Right lobe of liver (tissue), 6 donors: ENCODE measurements around the gene RNLS. TPM values are rescaled to one million over a fixed set of nuclear protein-coding genes. Genes with fewer than 3 reads are reported as not detected.

ENCODE experiments used
- ATAC-seq, 4 donors: fragments of 200-7000 bp; cut with Tn5 transposase; one replicate each; pipeline ENCODE4 v1.9.1; 2020; ENCODE audit warnings: mild to moderate bottlenecking in 4 of 4, moderate library complexity in 4 of 4
- DNase-seq, 3 donors: peaks; one replicate each; pipeline ENCODE4 v3.0.0-alpha.2; 2020
- H3K27ac ChIP-seq, 3 donors: fragments of 200-600 bp; one replicate each; pipeline ENCODE4 v1.8.0; 2022
- H3K27me3 ChIP-seq, 2 donors: fragments of 200-600 bp; one replicate each; pipeline ENCODE4 v1.8.0; 2022
- H3K36me3 ChIP-seq, 4 donors: fragments of 200-600 bp; sonication (generic) in 1 of 4; one replicate each; pipeline versions ENCODE4 v1.5.1 to v1.8.0; 2017 to 2022; ENCODE audit warnings: control low read depth in 1 of 4
- H3K4me1 ChIP-seq, 4 donors: fragments of 200-600 bp; sonication (generic) in 1 of 4; one replicate each; pipeline versions ENCODE4 v1.5.1 to v1.8.0; 2017 to 2022; ENCODE audit warnings: control low read depth in 1 of 4
- H3K4me3 ChIP-seq, 3 donors: fragments of 200-600 bp; one replicate each; pipeline ENCODE4 v1.8.0; 2022
- H3K9me3 ChIP-seq, 4 donors: fragments of 200-600 bp; sonication (generic) in 1 of 4; one replicate each; pipeline versions ENCODE4 v1.5.1 to v1.8.0; 2017 to 2022; ENCODE audit warnings: control low read depth in 1 of 4
- CTCF ChIP-seq, 4 donors: fragments of 200-600 bp in 3 of 4; fragments of 450-650 bp in 1 of 4; IDR thresholded peaks; one replicate each; pipeline versions ENCODE4 v1.5.1 to v1.8.0; 2016 to 2022; ENCODE audit warnings: antibody characterized with exemption in 4 of 4, mild to moderate bottlenecking in 2 of 4
- POLR2A ChIP-seq: fragments of 450-650 bp; IDR thresholded peaks from one replicate; pipeline ENCODE4 v1.6.1; 2017; ENCODE audit warnings: antibody characterized with exemption, mild to moderate bottlenecking
- WGBS: methylation state at CpG from one replicate; pipeline ENCODE4 v1.1.6; 2018; ENCODE audit warnings: low coverage, low lambda C conversion rate; ENCODE audit not compliant: insufficient coverage; ENCODE audit errors: missing lambda C conversion rate; 5-methylcytosine and 5-hydroxymethylcytosine counted together
- intact Hi-C, 2 donors: fragments of 100-400 bp; cut with DNase I; formaldehyde crosslinking; loops; one replicate each; pipeline versions ENCODE4 v1.11.2 to v1.14.1; 2022
- total RNA-seq, 6 experiments: library from RNA; depleted of rRNA in 2 of 6; stranded (reverse); fragments of >200 nt in 2 of 6; fragmentation: NEBNext Ultra II Directional in 3 of 6; extraction: Animal tissue kit (Norgen Biotek cat#: 25700) in 3 of 6; gene quantifications; one replicate each; pipeline versions ENCODE4 v1.1.0 to v1.2.4, GENCODE V29; 2016 to 2023
- donor health status: DM: no; HTN: yes; CAD: no.
- donor health status: DM: no; HTN: no; CAD: no.
- donor health status: DM: no; HTN: no; CAD: no.
- donor health status: DM: no; HTN: yes; CAD: no.
- donor health status: DM: no; HTN: yes; CAD: no.

RNLS gene
- total RNA-seq, 6 experiments from 2014 or later: 5.9 to 10.5 (median 7.3) TPM

GRCh38 chr10:88551246-88551645 lies 31.9 kb downstream of the RNLS start:
- H3K36me3 ChIP-seq: no peaks in the 10 kb centered on the region
- intact Hi-C loops: loop anchor here in 1 of 2 donors (10.0 kb wide), 2 partner anchors 76 to 696 kb away; no protein-coding TSS in a partner anchor
- H3K27ac ChIP-seq: no peak overlapping the region
- H3K4me1 ChIP-seq: peaks cover 0 to 2% (median 0%) of the 10 kb centered on the region in 4 donors
- no peaks in the 10 kb centered on the region for H3K9me3 ChIP-seq
- ATAC-seq (no peak), DNase-seq (no peak)
- H3K4me3 ChIP-seq: no peak overlapping the region
- no peak for TF ChIP-seq CTCF (IDR thresholded peaks at IDR 0.05)
- TF ChIP-seq POLR2A: no peak
- H3K27me3 ChIP-seq: no peaks in the 10 kb centered on the region
- 87% methylated on average over 2 of the region's 2 CpGs for WGBS

- Histone ChIP-seq H3K36me3 (no peaks in the 10 kb centered on the region), H3K9me3 (no peaks in the 10 kb centered on the region), H3K27ac (no peak overlapping the region), H3K27me3 (no peaks in the 10 kb centered on the region), H3K4me1 (peaks cover 0 to 6% (median 0%) of the 10 kb centered on the region in 4 donors), H3K4me3 (no peak overlapping the region)
- 24% methylated on average over 3 of the region's 3 CpGs for WGBS
- ATAC-seq: peak in 2 of 4 donors; percentile 22 to 43
- TF ChIP-seq POLR2A: no peak
- no peak for TF ChIP-seq CTCF (IDR thresholded peaks at IDR 0.05)
- intact Hi-C loops: no loop called here
- no peak for DNase-seq
Measured at GRCh38 chr10:88546497-88546896, 36.6 kb downstream of the RNLS start.

GRCh38 chr10:88545359-88545758 lies 37.8 kb downstream of the RNLS start:
- ATAC-seq (no peak), DNase-seq (no peak)
- Histone ChIP-seq H3K4me3 (no peak overlapping the region), H3K27me3 (no peaks in the 10 kb centered on the region), H3K9me3 (no peaks in the 10 kb centered on the region), H3K27ac (no peak overlapping the region), H3K4me1 (peaks cover 0 to 11% (median 2%) of the 10 kb centered on the region in 4 donors), H3K36me3 (no peaks in the 10 kb centered on the region)
- intact Hi-C loops: no loop called here
- TF ChIP-seq POLR2A: no peak
- TF ChIP-seq CTCF (IDR thresholded peaks at IDR 0.05): no peak
- 66% methylated on average over 2 of the region's 4 CpGs for WGBS

- ATAC-seq: no peak
- intact Hi-C loops: no loop called here
- Histone ChIP-seq H3K27ac (no peak overlapping the region), H3K36me3 (no peaks in the 10 kb centered on the region), H3K4me3 (no peak overlapping the region), H3K9me3 (no peaks in the 10 kb centered on the region), H3K4me1 (peaks cover 0 to 17% (median 2%) of the 10 kb centered on the region in 4 donors), H3K27me3 (no peaks in the 10 kb centered on the region)
- 85% methylated on average over 2 of the region's 2 CpGs for WGBS
- TF ChIP-seq POLR2A (no peak), CTCF (IDR thresholded peaks at IDR 0.05) (no peak)
- no peak for DNase-seq
Measured at GRCh38 chr10:88544140-88544870, 38.8 kb downstream of the RNLS start.
